G401 (cell line): Measurements from ENCODE around the gene TULP1. TPM values are rescaled to one million over a fixed set of nuclear protein-coding genes. Genes with fewer than 3 reads are reported as not detected.

Experiments
- DNase-seq: peaks from one replicate; pipeline ENCODE4 v3.0.0-alpha.2; 2015; ENCODE audit warnings: low spot score
- in situ Hi-C: cut with HindIII; loops from 2 replicates; pipeline ENCODE4 v1.10.0; 2016; ENCODE audit warnings: low sequenced_read_pairs, mixed read lengths
- total RNA-seq: library from RNA; depleted of rRNA; stranded (reverse); fragments of >200 nt; shearing (Covaris generic); gene quantifications from 2 replicates; pipeline ENCODE4 v1.2.3, GENCODE V29; 2014; rRNA removed

Gene TULP1
- total RNA-seq, 1 experiment from 2014 or later, result not detected

DNA sequence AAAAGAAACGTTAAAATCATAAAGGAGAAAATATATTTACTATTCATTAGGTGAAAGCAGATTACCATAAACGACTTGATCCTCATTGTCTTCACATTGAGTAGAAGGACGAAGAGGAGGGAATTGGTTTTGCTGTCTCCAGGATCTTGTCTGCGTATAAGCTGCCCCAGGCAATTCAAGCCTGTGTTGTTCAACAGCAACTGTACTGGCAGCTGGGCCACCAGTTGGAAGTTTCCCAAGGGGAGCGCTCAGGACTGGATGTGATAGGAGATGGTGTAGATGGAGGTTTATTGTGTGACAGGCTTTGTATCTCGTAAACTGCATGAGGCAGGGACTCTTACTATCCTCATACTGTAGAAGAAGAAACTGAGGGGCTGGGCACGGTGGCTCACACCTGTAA lies 64.5 kb downstream of the TULP1 start:
- in situ Hi-C loops, result no loop called here
- DNase-seq, result no peak

Other genes starting within 250 kb of the TULP1 start
- gene DEF6, start 215.1 kb downstream of the TULP1 start, total RNA-seq, result 11.3 and 12.6 TPM in 2 replicates
- gene PPARD, start 170.3 kb downstream of the TULP1 start, total RNA-seq, result 2.8 and 4.2 TPM in 2 replicates
- 21.0 and 22.2 TPM in 2 replicates for gene FANCE, start 60.6 kb downstream of the TULP1 start, total RNA-seq
- gene RPL10A, start 44.5 kb downstream of the TULP1 start, total RNA-seq, result 3,184 and 4,000 TPM in 2 replicates
- 15.6 and 19.4 TPM in 2 replicates for gene TEAD3, start 15.8 kb downstream of the TULP1 start, total RNA-seq
- 29.4 and 33.5 TPM in 2 replicates for gene FKBP5, start 176.0 kb upstream of the TULP1 start, total RNA-seq
- gene ARMC12, start 224.1 kb upstream of the TULP1 start, total RNA-seq, result 0.68 TPM in 1 of 2 replicates, not detected in the other